Gastrocnemius medialis (tissue), 4 donors: ENCODE results near the gene METTL17.

Source experiments
- CTCF ChIP-seq, 5 experiments: fragments of 450-650 bp in 3 of 5; fragments of 200-600 bp in 2 of 5; sonication (generic) in 2 of 5; IDR thresholded peaks in 4 of 5; conservative IDR thresholded peaks in 1 of 5; 1 replicate in 4 of 5; 2 replicates in 1 of 5; pipeline ENCODE4 v1.5.1; 2016 to 2019; ENCODE audit warnings: antibody characterized with exemption in 5 of 5, mild to moderate bottlenecking in 3 of 5, moderate library complexity in 3 of 5
- POLR2A ChIP-seq, 2 donors: fragments of 450-650 bp; IDR thresholded peaks; one replicate each; pipeline ENCODE4 v1.6.1; 2017; ENCODE audit warnings: antibody characterized with exemption in 2 of 2, mild to moderate bottlenecking in 2 of 2, moderate library complexity in 2 of 2

GRCh38 chr14:21033133-21033698, 43.4 kb downstream of the METTL17 start:
- no peak for TF ChIP-seq POLR2A (IDR thresholded peaks at IDR 0.05)
- no peak for TF ChIP-seq CTCF (IDR thresholded peaks at IDR 0.05 in 4 of 5, conservative IDR thresholded peaks at IDR 0.05 in 1 of 5)
